Esophagus muscularis mucosa (tissue), 4 donors: ENCODE measurements around the gene DNASE1L1. TPM values are rescaled to one million over a fixed set of nuclear protein-coding genes. Genes with fewer than 3 reads are reported as not detected.

Experiments
- DNase-seq: peaks from one replicate; pipeline ENCODE4 v3.0.0-alpha.2; 2017; ENCODE audit errors: extremely low spot score
- H3K27ac ChIP-seq, 4 donors: fragments of 200-600 bp; sonication (generic); replicated peaks in 1 of 4; 1 replicate in 3 of 4; 2 replicates in 1 of 4; pipeline ENCODE4 v1.5.1; 2016 to 2019; ENCODE audit warnings: mild to moderate bottlenecking in 1 of 4
- H3K27me3 ChIP-seq, 4 donors: fragments of 200-600 bp; sonication (generic); one replicate each; pipeline versions ENCODE4 v1.5.1 to v1.6.0; 2016 to 2019
- H3K36me3 ChIP-seq, 4 donors: fragments of 200-600 bp; sonication (generic); one replicate each; pipeline ENCODE4 v1.5.1; 2016 to 2019
- H3K4me1 ChIP-seq, 4 donors: fragments of 200-600 bp; sonication (generic); one replicate each; pipeline ENCODE4 v1.5.1; 2016 to 2019
- H3K4me3 ChIP-seq, 4 donors: fragments of 200-600 bp; sonication (generic); 1 replicate in 2 of 4; 2 replicates in 2 of 4; pipeline ENCODE4 v1.5.1; 2016 to 2019; ENCODE audit warnings: mild to moderate bottlenecking in 4 of 4, moderate library complexity in 1 of 4
- H3K9me3 ChIP-seq, 4 donors: fragments of 200-600 bp; sonication (generic); 1 replicate in 3 of 4; 2 replicates in 1 of 4; pipeline ENCODE4 v1.5.1; 2016 to 2019
- EP300 ChIP-seq: sonication (generic); formaldehyde crosslinking; IDR thresholded peaks from one replicate; pipeline ENCODE4 v1.6.1; 2017; ENCODE audit warnings: antibody characterized with exemption
- POLR2A ChIP-seq: fragments of 450-650 bp; IDR thresholded peaks from one replicate; pipeline ENCODE4 v1.6.1; 2017; ENCODE audit warnings: antibody characterized with exemption, moderate library complexity, mild to moderate bottlenecking, low read depth
- POLR2AphosphoS5 ChIP-seq, 2 donors: sonication (generic); formaldehyde crosslinking; IDR thresholded peaks; one replicate each; pipeline ENCODE4 v1.6.1; 2017; ENCODE audit warnings: antibody characterized with exemption in 2 of 2
- WGBS: methylation state at CpG from one replicate; pipeline ENCODE4 v1.1.5; 2018; 5-methylcytosine and 5-hydroxymethylcytosine counted together
- intact Hi-C: fragments of 100-400 bp; cut with DNase I; formaldehyde crosslinking; loops from one replicate; pipeline ENCODE4 v1.15.1; 2023
- small RNA-seq, 3 donors: library from RNA; depleted of rRNA; stranded (forward); fragments of <200 nt; gene quantifications; one replicate each; pipeline ENCODE3, GENCODE V24; 2016
- total RNA-seq, 4 donors: library from RNA; depleted of rRNA; stranded (reverse); fragments of >200 nt; gene quantifications; one replicate each; pipeline versions ENCODE4 v1.1.0 to v1.2.1, GENCODE V29; 2016
- TF ChIP-seq, protein P1 (sequence below), 3 experiments: fragments of 200-600 bp in 2 of 3; fragments of 450-650 bp in 1 of 3; sonication (generic) in 2 of 3; IDR thresholded peaks; one replicate each; pipeline ENCODE4 v1.5.1; 2017 to 2019; ENCODE audit warnings: antibody characterized with exemption in 3 of 3, mild to moderate bottlenecking in 2 of 3, moderate library complexity in 1 of 3

Gene DNASE1L1
- total RNA-seq, 4 donors from 2014 or later: 19.9 to 24.3 (median 22.6) TPM

DNA sequence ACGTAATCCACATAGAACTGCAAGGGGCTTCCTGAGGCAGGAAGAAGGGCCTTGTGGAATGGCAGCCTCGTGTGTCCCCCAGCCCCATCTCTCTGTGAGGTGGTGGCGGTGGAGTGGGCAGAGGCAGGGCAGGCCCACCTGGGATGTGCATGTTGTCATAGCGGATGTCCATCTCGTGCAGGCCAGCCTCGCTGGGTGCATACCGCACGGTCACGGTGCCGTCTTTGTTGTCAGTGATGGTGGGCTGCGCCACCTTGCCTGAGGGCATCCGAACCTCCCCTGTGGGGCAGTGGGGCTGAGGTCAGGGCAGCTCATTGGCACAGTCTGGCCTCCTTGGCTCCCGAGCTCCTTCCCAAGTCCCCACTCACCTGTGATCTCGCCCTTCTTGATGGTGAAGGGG is 55.0 kb downstream of the DNASE1L1 start:
- no peaks in the 10 kb centered on the region for H3K27me3 ChIP-seq
- TF ChIP-seq, protein P1, sequence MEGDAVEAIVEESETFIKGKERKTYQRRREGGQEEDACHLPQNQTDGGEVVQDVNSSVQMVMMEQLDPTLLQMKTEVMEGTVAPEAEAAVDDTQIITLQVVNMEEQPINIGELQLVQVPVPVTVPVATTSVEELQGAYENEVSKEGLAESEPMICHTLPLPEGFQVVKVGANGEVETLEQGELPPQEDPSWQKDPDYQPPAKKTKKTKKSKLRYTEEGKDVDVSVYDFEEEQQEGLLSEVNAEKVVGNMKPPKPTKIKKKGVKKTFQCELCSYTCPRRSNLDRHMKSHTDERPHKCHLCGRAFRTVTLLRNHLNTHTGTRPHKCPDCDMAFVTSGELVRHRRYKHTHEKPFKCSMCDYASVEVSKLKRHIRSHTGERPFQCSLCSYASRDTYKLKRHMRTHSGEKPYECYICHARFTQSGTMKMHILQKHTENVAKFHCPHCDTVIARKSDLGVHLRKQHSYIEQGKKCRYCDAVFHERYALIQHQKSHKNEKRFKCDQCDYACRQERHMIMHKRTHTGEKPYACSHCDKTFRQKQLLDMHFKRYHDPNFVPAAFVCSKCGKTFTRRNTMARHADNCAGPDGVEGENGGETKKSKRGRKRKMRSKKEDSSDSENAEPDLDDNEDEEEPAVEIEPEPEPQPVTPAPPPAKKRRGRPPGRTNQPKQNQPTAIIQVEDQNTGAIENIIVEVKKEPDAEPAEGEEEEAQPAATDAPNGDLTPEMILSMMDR (IDR thresholded peaks at IDR 0.05): no peak
- TF ChIP-seq POLR2AphosphoS5 (IDR thresholded peaks at IDR 0.05): peak; percentile 19 to 80
- H3K4me1 ChIP-seq: peaks cover 3 to 51% (median 31%) of the 10 kb centered on the region in 4 donors
- H3K27ac ChIP-seq: peak overlapping the region; percentile 71 to 97 (median 96)
- peaks cover 72 to 100% (median 100%) of the 10 kb centered on the region in 4 donors for H3K36me3 ChIP-seq
- intact Hi-C loops: no loop called here
- no peak for DNase-seq
- H3K4me3 ChIP-seq: no peak overlapping the region
- WGBS: 75% methylated on average over 14 of the region's 14 CpGs
- no peaks in the 10 kb centered on the region for H3K9me3 ChIP-seq

DNA sequence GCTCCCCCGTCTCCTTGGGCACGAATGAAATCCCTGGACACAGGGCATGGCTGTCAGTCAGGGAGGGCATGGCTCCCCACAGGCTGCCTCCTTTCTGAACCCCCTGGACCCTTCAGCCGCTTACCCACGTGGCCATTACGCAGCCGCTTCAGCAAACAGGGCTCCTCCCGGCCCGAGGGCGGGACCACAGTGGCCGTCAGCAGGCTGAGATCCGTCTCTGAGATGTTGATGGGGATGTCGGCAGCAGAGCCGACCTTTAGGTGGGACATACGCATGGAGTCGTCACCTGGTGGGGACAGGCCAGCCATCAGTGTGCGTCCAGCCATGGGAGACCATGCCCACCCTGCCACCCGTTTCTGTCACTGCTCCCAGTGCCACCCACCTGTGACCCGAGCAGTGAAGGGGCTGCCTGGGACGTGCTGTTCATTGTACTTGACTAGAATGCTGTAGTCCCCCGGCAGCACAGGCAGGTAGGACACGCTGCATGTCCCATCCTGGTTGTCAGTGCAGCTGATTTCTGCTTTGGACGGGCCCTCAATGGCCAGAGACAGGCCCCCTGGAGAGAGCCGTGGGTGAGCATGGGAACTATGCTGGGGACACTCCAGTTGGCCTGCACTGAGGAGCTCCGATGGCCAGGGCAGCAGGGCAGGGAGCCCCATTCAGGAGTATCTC is 55.7 kb downstream of the DNASE1L1 start:
- no peaks in the 10 kb centered on the region for H3K9me3 ChIP-seq
- no CpG with 5 or more reads among the region's 24 CpGs for WGBS
- no peak overlapping the region for H3K4me3 ChIP-seq
- TF ChIP-seq EP300 (no peak), POLR2A (no peak), POLR2AphosphoS5 (IDR thresholded peaks at IDR 0.05) (peak; percentile 13 to 69)
- TF ChIP-seq, protein P1 (IDR thresholded peaks at IDR 0.05): no peak
- DNase-seq: no peak
- peak overlapping the region; percentile 71 to 97 (median 96) for H3K27ac ChIP-seq
- no peaks in the 10 kb centered on the region for H3K27me3 ChIP-seq
- intact Hi-C loops: no loop called here
- peaks cover 72 to 100% (median 99%) of the 10 kb centered on the region in 4 donors for H3K36me3 ChIP-seq
- H3K4me1 ChIP-seq: peaks cover 3 to 51% (median 24%) of the 10 kb centered on the region in 4 donors

- Histone ChIP-seq H3K27me3 (no peaks in the 10 kb centered on the region), H3K27ac (peak overlapping the region; percentile 71 to 97 (median 96)), H3K4me1 (peaks cover 3 to 46% (median 16%) of the 10 kb centered on the region in 4 donors), H3K36me3 (peaks cover 65 to 94% (median 92%) of the 10 kb centered on the region in 4 donors), H3K9me3 (no peaks in the 10 kb centered on the region), H3K4me3 (no peak overlapping the region)
- TF ChIP-seq EP300 (no peak), POLR2AphosphoS5 (IDR thresholded peaks at IDR 0.05) (peak in 1 of 2 donors; percentile 28)
- intact Hi-C loops: no loop called here
- 91% methylated on average over 10 of the region's 13 CpGs for WGBS
- DNase-seq: no peak
Measured at GRCh38 chrX:154352466-154352865, 56.6 kb downstream of the DNASE1L1 start.

DNA sequence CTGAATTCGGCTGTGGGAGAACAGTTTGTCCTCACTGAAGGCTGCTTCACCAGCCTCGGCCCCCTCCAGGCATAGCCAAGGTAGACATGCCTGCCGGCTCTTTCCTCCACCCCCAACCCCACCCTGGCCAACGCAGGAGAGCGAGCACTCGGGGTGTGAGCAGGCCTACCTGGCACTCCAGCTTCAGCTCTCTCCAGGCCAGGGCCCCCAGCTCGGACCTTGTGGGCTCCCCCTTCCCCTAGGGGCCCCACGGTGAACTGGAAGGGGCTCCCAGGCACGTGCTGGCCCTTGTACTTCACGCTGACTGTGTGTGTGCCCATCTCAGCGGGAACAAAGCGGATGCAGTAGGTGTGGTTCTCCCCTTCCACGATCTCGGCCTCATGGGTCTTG is 57.0 kb downstream of the DNASE1L1 start:
- TF ChIP-seq POLR2AphosphoS5 (IDR thresholded peaks at IDR 0.05): peak; percentile 2 to 57
- TF ChIP-seq, protein P1 (IDR thresholded peaks at IDR 0.05): no peak
- DNase-seq: no peak
- H3K27ac ChIP-seq: peak overlapping the region; percentile 71 to 97 (median 96)
- H3K9me3 ChIP-seq: no peaks in the 10 kb centered on the region
- H3K27me3 ChIP-seq: no peaks in the 10 kb centered on the region
- H3K4me3 ChIP-seq: no peak overlapping the region
- H3K36me3 ChIP-seq: peaks cover 60 to 89% (median 87%) of the 10 kb centered on the region in 4 donors
- H3K4me1 ChIP-seq: peaks cover 3 to 41% (median 15%) of the 10 kb centered on the region in 4 donors
- intact Hi-C loops: no loop called here
- 70% methylated on average over 9 of the region's 14 CpGs for WGBS

Small RNAs within 50 kb of the gene (small RNA-seq; reads per million reads assigned to genes)
- gene MIR6858: 0 to 2.0 (median 0.17) reads per million in 3 donors
- gene SNORA70: 0 reads per million in 3 donors

Other genes with a start within 250 kb of the DNASE1L1 start
- gene OPN1MW, start 226.7 kb downstream of the DNASE1L1 start, total RNA-seq: not detected
- gene OPN1MW2, start 189.5 kb downstream of the DNASE1L1 start, total RNA-seq: not detected
- gene OPN1MW3, start 151.7 kb downstream of the DNASE1L1 start, total RNA-seq: not detected
- not detected for gene TEX28, start 114.1 kb downstream of the DNASE1L1 start, total RNA-seq
- not detected for gene TKTL1, start 113.5 kb downstream of the DNASE1L1 start, total RNA-seq
- gene FLNA, start 34.6 kb downstream of the DNASE1L1 start, total RNA-seq: over 10,000 TPM in 3 of 4 donors, 1,000 to 10,000 TPM in 1; 8,941 to 16,544 (median 12,362) TPM
- gene EMD, start 30.0 kb downstream of the DNASE1L1 start, total RNA-seq: 10 to 100 TPM; 37.0 to 64.7 (median 57.7) TPM
- 1,000 to 10,000 TPM; 2,150 to 7,554 (median 4,519) TPM for gene RPL10, start 10.9 kb downstream of the DNASE1L1 start, total RNA-seq
- gene TAFAZZIN, start 2.3 kb upstream of the DNASE1L1 start, total RNA-seq: 10 to 100 TPM; 18.6 to 43.6 (median 32.5) TPM
- 10 to 100 TPM; 27.4 to 67.2 (median 34.7) TPM for gene ATP6AP1, start 19.4 kb upstream of the DNASE1L1 start, total RNA-seq
- gene GDI1, start 27.9 kb upstream of the DNASE1L1 start, total RNA-seq: 100 to 1,000 TPM; 105 to 148 (median 128) TPM
- gene FAM50A, start 34.9 kb upstream of the DNASE1L1 start, total RNA-seq: 10 to 100 TPM; 47.7 to 63.5 (median 56.7) TPM
- 10 to 100 TPM in 1 of 4 donors, 1 to 10 TPM in 3; 2.2 to 17.9 (median 4.3) TPM for gene PLXNA3, start 49.0 kb upstream of the DNASE1L1 start, total RNA-seq
- 10 to 100 TPM; 14.1 to 21.7 (median 16.9) TPM for gene LAGE3, start 70.0 kb upstream of the DNASE1L1 start, total RNA-seq
- 10 to 100 TPM; 41.7 to 75.8 (median 57.9) TPM for gene UBL4A, start 77.4 kb upstream of the DNASE1L1 start, total RNA-seq
- 10 to 100 TPM; 24.5 to 44.9 (median 38.1) TPM for gene SLC10A3, start 81.4 kb upstream of the DNASE1L1 start, total RNA-seq
- 10 to 100 TPM; 34.9 to 49.4 (median 40.4) TPM for gene FAM3A, start 107.0 kb upstream of the DNASE1L1 start, total RNA-seq
- 10 to 100 TPM; 22.0 to 43.8 (median 27.3) TPM for gene G6PD, start 137.6 kb upstream of the DNASE1L1 start, total RNA-seq
- 10 to 100 TPM; 12.0 to 18.3 (median 17.3) TPM for gene IKBKG, start 138.4 kb upstream of the DNASE1L1 start, total RNA-seq
- not detected for gene CTAG1A, start 175.9 kb upstream of the DNASE1L1 start, total RNA-seq
- not detected for gene CTAG1B, start 210.0 kb upstream of the DNASE1L1 start, total RNA-seq
- not detected for gene CTAG2, start 244.3 kb upstream of the DNASE1L1 start, total RNA-seq